DND-41 (cell line): ENCODE data around the gene SIRT5.

Experiments
- ATAC-seq: fragments of 200-7000 bp; cut with Tn5 transposase; 3 replicates; pipeline ENCODE4 v1.9.1; 2021; ENCODE audit warnings: low read depth; ENCODE audit not compliant: insufficient read depth
- DNase-seq: peaks from one replicate; pipeline ENCODE4 v3.0.0-alpha.2; 2020
- H2AFZ ChIP-seq: 2 replicates; pipeline ENCODE4 v1.6.0; 2012; ENCODE audit warnings: low read depth, low read length
- H3K27ac ChIP-seq: 2 replicates; pipeline ENCODE4 v1.5.1; 2012; ENCODE audit warnings: low read length, inconsistent platforms
- H3K27me3 ChIP-seq: fragments of 200-600 bp; sonication (generic); 2 replicates; pipeline ENCODE4 v1.6.0; 2012; ENCODE audit warnings: low read length, mild to moderate bottlenecking, inconsistent platforms; ENCODE audit not compliant: insufficient read depth, poor library complexity
- H3K36me3 ChIP-seq: 2 replicates; pipeline ENCODE4 v1.5.1; 2012; ENCODE audit warnings: low read length, inconsistent platforms; ENCODE audit not compliant: insufficient read depth
- H3K4me1 ChIP-seq: 2 replicates; pipeline ENCODE4 v1.5.1; 2012; ENCODE audit warnings: mild to moderate bottlenecking, low read length; ENCODE audit not compliant: insufficient read depth
- H3K4me2 ChIP-seq: 2 replicates; pipeline ENCODE4 v1.6.0; 2012; ENCODE audit warnings: mild to moderate bottlenecking, moderate library complexity, low read length, inconsistent platforms; ENCODE audit not compliant: insufficient read depth
- H3K4me3 ChIP-seq, 2 experiments: fragments of 200-600 bp in 1 of 2; shearing (Covaris generic) in 1 of 2; 2 replicates each; pipeline ENCODE4 v1.5.1; 2012 to 2016; ENCODE audit warnings: inconsistent platforms in 2 of 2, low read length in 2 of 2, mild to moderate bottlenecking in 2 of 2, low read depth in 1 of 2, moderate library complexity in 1 of 2
- H3K79me2 ChIP-seq: 2 replicates; pipeline ENCODE4 v1.6.0; 2012; ENCODE audit warnings: low read length, inconsistent platforms; ENCODE audit not compliant: insufficient read depth
- H3K9ac ChIP-seq: 2 replicates; pipeline ENCODE4 v1.6.0; 2012; ENCODE audit warnings: low read depth, mild to moderate bottlenecking, inconsistent platforms, low read length, moderate library complexity
- H3K9me3 ChIP-seq: 2 replicates; pipeline ENCODE4 v1.5.1; 2012; ENCODE audit warnings: low read length, moderate library complexity, mild to moderate bottlenecking, inconsistent platforms; ENCODE audit not compliant: insufficient read depth, severe bottlenecking
- H4K20me1 ChIP-seq: 2 replicates; pipeline ENCODE4 v1.6.0; 2012; ENCODE audit warnings: low read length; ENCODE audit not compliant: insufficient read depth
- EZH2 ChIP-seq: IDR thresholded peaks from 3 replicates; pipeline ENCODE4 v1.6.1; 2012; ENCODE audit warnings: borderline replicate concordance, low read depth, mild to moderate bottlenecking, moderate library complexity, low read length, inconsistent platforms; ENCODE audit not compliant: severe bottlenecking
- TF ChIP-seq, protein P1 (sequence below): IDR thresholded peaks from 2 replicates; pipeline ENCODE4 v1.5.1; 2012; ENCODE audit warnings: borderline replicate concordance, low read length, moderate library complexity, mild to moderate bottlenecking; ENCODE audit not compliant: poor library complexity, severe bottlenecking; ENCODE audit errors: extremely low read depth

The SIRT5 gene

DNA sequence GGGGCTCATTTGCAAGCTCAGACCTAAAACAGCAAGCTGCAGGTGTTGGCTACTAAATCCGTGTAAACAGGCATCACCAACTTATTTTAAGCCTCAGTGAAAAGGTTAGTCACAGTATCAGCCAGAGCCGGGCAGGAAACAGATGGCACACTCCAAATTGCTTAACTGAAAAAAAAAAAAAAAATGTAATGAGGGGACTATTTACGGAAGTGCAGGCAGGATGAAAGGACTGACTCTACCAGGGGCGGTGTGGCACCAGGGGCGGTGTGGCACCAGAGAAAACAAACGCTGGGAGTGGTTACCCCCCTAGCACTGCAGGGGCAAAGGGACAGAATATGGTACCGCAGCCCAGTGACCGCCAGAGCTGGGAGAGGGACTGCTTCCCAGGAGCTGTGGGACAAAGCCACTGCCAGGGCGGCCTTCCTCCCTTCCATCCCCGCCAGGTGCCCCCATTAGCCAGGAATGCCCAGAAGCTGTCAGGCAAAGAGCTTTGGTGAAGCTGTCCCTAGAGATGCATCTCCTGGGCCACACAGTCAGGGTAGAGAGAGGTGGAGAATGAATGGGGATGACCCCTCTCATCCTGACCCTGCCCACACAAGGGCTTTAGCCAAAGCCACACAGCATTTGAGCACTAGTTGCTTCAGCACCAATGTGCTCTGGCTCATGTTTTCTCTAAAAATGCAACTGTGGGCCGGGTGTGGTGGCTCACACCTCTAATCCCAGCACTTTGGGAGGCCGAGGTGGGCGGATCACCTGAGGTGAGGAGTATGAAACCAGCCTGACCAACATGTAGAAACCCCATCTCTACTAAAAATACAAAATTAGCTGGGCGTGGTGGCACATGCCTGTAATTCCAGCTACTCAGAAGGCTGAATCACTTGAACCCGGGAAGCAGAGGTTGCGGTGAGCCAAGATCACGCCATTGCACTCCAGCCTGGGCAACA, 47.4 kb upstream of the SIRT5 start:
- 0 out of 2 replicates have a peak overlapping the region, but pooled peaks have one; percentile 15 for H3K9ac ChIP-seq
- H3K4me2 ChIP-seq, result peak overlapping the region; percentile 39
- peaks cover 17% of the 10 kb centered on the region for H3K4me1 ChIP-seq
- TF ChIP-seq, protein P1, sequence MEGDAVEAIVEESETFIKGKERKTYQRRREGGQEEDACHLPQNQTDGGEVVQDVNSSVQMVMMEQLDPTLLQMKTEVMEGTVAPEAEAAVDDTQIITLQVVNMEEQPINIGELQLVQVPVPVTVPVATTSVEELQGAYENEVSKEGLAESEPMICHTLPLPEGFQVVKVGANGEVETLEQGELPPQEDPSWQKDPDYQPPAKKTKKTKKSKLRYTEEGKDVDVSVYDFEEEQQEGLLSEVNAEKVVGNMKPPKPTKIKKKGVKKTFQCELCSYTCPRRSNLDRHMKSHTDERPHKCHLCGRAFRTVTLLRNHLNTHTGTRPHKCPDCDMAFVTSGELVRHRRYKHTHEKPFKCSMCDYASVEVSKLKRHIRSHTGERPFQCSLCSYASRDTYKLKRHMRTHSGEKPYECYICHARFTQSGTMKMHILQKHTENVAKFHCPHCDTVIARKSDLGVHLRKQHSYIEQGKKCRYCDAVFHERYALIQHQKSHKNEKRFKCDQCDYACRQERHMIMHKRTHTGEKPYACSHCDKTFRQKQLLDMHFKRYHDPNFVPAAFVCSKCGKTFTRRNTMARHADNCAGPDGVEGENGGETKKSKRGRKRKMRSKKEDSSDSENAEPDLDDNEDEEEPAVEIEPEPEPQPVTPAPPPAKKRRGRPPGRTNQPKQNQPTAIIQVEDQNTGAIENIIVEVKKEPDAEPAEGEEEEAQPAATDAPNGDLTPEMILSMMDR, result peak; percentile 45
- TF ChIP-seq EZH2, result no peak
- H3K4me3 ChIP-seq, result no peak overlapping the region
- ATAC-seq (peak; percentile 98), DNase-seq (peak; percentile 69)
- H3K36me3 ChIP-seq, result no peaks in the 10 kb centered on the region
- H2AFZ ChIP-seq, result peak overlapping the region; percentile 72
- H3K27me3 ChIP-seq, result no peaks in the 10 kb centered on the region
- H4K20me1 ChIP-seq, result no peaks in the 10 kb centered on the region
- no peaks in the 10 kb centered on the region for H3K9me3 ChIP-seq
- peak overlapping the region; percentile 61 for H3K27ac ChIP-seq
- H3K79me2 ChIP-seq, result no peaks in the 10 kb centered on the region

DNA sequence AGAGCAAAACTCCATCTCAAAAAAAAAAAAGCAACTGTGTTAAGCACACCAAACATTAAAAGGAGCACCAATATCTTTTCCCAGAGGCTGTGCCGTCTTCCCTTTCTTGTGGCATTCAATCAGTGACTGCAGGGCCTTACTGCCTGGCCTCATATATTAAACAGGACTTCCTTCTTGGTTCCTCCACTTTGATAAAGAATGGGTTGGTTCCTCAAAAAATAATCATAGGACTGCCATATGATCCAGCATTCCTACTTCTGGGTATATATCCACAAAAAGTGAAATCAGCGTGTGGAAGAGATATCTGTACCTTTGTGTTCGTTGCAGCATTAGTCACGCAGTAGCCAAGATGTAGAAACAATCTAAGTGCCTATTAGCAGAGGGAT, 46.7 kb upstream of the SIRT5 start:
- H3K9ac ChIP-seq, result no peak overlapping the region
- no peak overlapping the region for H3K4me3 ChIP-seq
- DNase-seq, result no peak
- ATAC-seq, result no peak
- H3K4me2 ChIP-seq, result no peak overlapping the region
- no peaks in the 10 kb centered on the region for H3K27me3 ChIP-seq
- no peaks in the 10 kb centered on the region for H4K20me1 ChIP-seq
- no peaks in the 10 kb centered on the region for H3K9me3 ChIP-seq
- no peak overlapping the region for H2AFZ ChIP-seq
- H3K36me3 ChIP-seq, result no peaks in the 10 kb centered on the region
- H3K4me1 ChIP-seq, result peaks cover 17% of the 10 kb centered on the region
- no peak for TF ChIP-seq EZH2
- TF ChIP-seq, protein P1, result no peak
- no peak overlapping the region for H3K27ac ChIP-seq
- H3K79me2 ChIP-seq, result no peaks in the 10 kb centered on the region

DNA sequence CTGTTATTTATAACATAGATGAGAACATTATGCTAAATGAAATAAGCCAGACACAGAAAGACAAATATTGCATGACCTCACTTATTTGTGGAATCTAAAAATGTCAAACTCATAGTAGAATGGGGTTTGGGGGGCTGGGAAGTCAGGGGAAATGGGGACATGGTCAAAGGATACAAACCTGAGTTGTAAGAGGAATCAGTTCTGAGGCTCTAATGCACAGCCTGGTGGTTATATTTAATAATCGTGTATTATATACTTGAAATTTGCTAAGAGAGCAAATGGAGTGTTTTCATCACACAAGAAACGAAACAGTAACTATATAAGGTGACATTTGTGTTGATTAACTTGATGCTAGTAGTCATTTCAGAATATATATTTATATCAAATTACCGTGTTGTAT, 46.2 kb upstream of the SIRT5 start:
- H2AFZ ChIP-seq, result no peak overlapping the region
- H3K79me2 ChIP-seq, result no peaks in the 10 kb centered on the region
- H3K4me2 ChIP-seq, result no peak overlapping the region
- no peak for ATAC-seq
- no peak overlapping the region for H3K27ac ChIP-seq
- H3K4me3 ChIP-seq, result no peak overlapping the region
- H4K20me1 ChIP-seq, result no peaks in the 10 kb centered on the region
- H3K27me3 ChIP-seq, result no peaks in the 10 kb centered on the region
- TF ChIP-seq, protein P1, result no peak
- TF ChIP-seq EZH2, result no peak
- H3K9ac ChIP-seq, result no peak overlapping the region
- H3K4me1 ChIP-seq, result peaks cover 17% of the 10 kb centered on the region
- no peaks in the 10 kb centered on the region for H3K36me3 ChIP-seq
- DNase-seq, result no peak
- H3K9me3 ChIP-seq, result no peaks in the 10 kb centered on the region
